ENCODE results near the gene TRPC4. TPM values are rescaled to one million over a fixed set of nuclear protein-coding genes. Genes with fewer than 3 reads are reported as not detected.

The TRPC4 gene
- total RNA-seq, 1 experiment from 2014 or later = 0.10 TPM

- Histone ChIP-seq H3K4me3 (ENCODE audit: low read depth in 2 of 2, low read length in 2 of 2) (no peak overlapping the region), H3K4me1 (ENCODE audit: control insufficient read depth, insufficient read depth, low read length) (no peaks in the 10 kb centered on the region), H3K27ac (ENCODE audit: low read length) (no peak overlapping the region), H3K27me3 (ENCODE audit: control insufficient read depth, insufficient read depth, low read length) (no peaks in the 10 kb centered on the region), H3K9me3 (ENCODE audit: control insufficient read depth, insufficient read depth, low read depth, low read length) (no peaks in the 10 kb centered on the region), H3K36me3 (ENCODE audit: control insufficient read depth, insufficient read depth, low read length) (no peaks in the 10 kb centered on the region)
- ATAC-seq (no peak), DNase-seq (ENCODE audit: low read depth, low spot score) (no peak)
- CTCF ChIA-PET = no interaction called here
- intact Hi-C loops (cut with micrococcal nuclease; ENCODE audit: unreplicated experiment) = no loop called here
- no TSS peak for BruUV-seq (replicated peaks)
- POLR2A ChIA-PET = no interaction called here
- in situ Hi-C loops (cut with HindIII; ENCODE audit: low pct_unique_long_range_greater_than_20kb, low sequenced_read_pairs) = no loop called here
- TF ChIP-seq CTCF (IDR thresholded peaks at IDR 0.05) (no peak), REST (IDR thresholded peaks at IDR 0.05; ENCODE audit: insufficient read depth in 1 of 2, low read depth in 2 of 2, low read length in 1 of 2) (no peak), POLR2AphosphoS5 (IDR thresholded peaks at IDR 0.05; ENCODE audit: low read depth, low read length) (no peak), TCF7L2 (IDR thresholded peaks at IDR 0.05; ENCODE audit: low read depth, low read length) (no peak), SIN3A (IDR thresholded peaks at IDR 0.05; ENCODE audit: borderline replicate concordance, insufficient read depth, low read depth, low read length) (no peak)
Observed at GRCh38 chr13:37647031-37647650, 222.4 kb downstream of the TRPC4 start.

GRCh38 chr13:37646531-37646930 lies 223.0 kb downstream of the TRPC4 start:
- Histone ChIP-seq H3K27me3 (ENCODE audit: control insufficient read depth, insufficient read depth, low read length) (no peaks in the 10 kb centered on the region), H3K4me3 (ENCODE audit: low read depth in 2 of 2, low read length in 2 of 2) (no peak overlapping the region), H3K27ac (ENCODE audit: low read length) (no peak overlapping the region), H3K9me3 (ENCODE audit: control insufficient read depth, insufficient read depth, low read depth, low read length) (no peaks in the 10 kb centered on the region), H3K36me3 (ENCODE audit: control insufficient read depth, insufficient read depth, low read length) (no peaks in the 10 kb centered on the region), H3K4me1 (ENCODE audit: control insufficient read depth, insufficient read depth, low read length) (no peaks in the 10 kb centered on the region)
- no TSS peak for BruUV-seq (replicated peaks)
- ChIA-PET POLR2A (no interaction called here), CTCF (no interaction called here)
- no peak for ATAC-seq
- in situ Hi-C loops (cut with HindIII; ENCODE audit: low pct_unique_long_range_greater_than_20kb, low sequenced_read_pairs) = no loop called here
- no peak for DNase-seq (ENCODE audit: low read depth, low spot score)
- intact Hi-C loops (cut with micrococcal nuclease; ENCODE audit: unreplicated experiment) = no loop called here
- TF ChIP-seq REST (IDR thresholded peaks at IDR 0.05; ENCODE audit: insufficient read depth in 1 of 2, low read depth in 2 of 2, low read length in 1 of 2) = no peak
- no peak for TF ChIP-seq TCF7L2 (IDR thresholded peaks at IDR 0.05; ENCODE audit: low read depth, low read length)
- no peak for TF ChIP-seq SIN3A (IDR thresholded peaks at IDR 0.05; ENCODE audit: borderline replicate concordance, insufficient read depth, low read depth, low read length)
- no peak for TF ChIP-seq POLR2AphosphoS5 (IDR thresholded peaks at IDR 0.05; ENCODE audit: low read depth, low read length)
- no peak for TF ChIP-seq CTCF (IDR thresholded peaks at IDR 0.05)
